NB4 (cell line): Measurements from ENCODE around the gene DDX59.

Source experiments
- CTCF ChIP-seq: IDR thresholded peaks from one replicate; pipeline ENCODE4 v1.5.1; 2012; ENCODE audit warnings: low read depth, low read length
- MYC ChIP-seq: IDR thresholded peaks from 2 replicates; pipeline ENCODE4 v1.6.1; 2011; ENCODE audit warnings: low read depth, low read length
- POLR2A ChIP-seq: IDR thresholded peaks from 2 replicates; pipeline ENCODE4 v1.6.1; 2011; ENCODE audit warnings: mild to moderate bottlenecking; ENCODE audit not compliant: insufficient read length; ENCODE audit errors: extremely low read depth
- TF ChIP-seq, protein P1 (sequence below): IDR thresholded peaks from 2 replicates; pipeline ENCODE4 v1.6.1; 2011; ENCODE audit warnings: low read depth, low read length

GRCh38 chr1:200610846-200611245 lies 58.9 kb downstream of the DDX59 start:
- no peak for TF ChIP-seq CTCF
- TF ChIP-seq, protein P1, sequence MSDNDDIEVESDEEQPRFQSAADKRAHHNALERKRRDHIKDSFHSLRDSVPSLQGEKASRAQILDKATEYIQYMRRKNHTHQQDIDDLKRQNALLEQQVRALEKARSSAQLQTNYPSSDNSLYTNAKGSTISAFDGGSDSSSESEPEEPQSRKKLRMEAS, result no peak
- TF ChIP-seq POLR2A, result no peak
- no peak for TF ChIP-seq MYC
